H4 (cell line): ENCODE measurements around the gene SPTSSA. TPM values are rescaled to one million over a fixed set of nuclear protein-coding genes. Genes with fewer than 3 reads are reported as not detected.
"Not testable (repeated sequence)": the region's sequence is repeated elsewhere in the genome, so short reads cannot be mapped to it uniquely, and the experiment has no call there.

Experiments
- DNase-seq: peaks from one replicate; pipeline ENCODE4 v3.0.0-alpha.2; 2015; ENCODE audit warnings: low spot score
- total RNA-seq: library from RNA; depleted of rRNA; stranded (reverse); fragments of >200 nt; shearing (Covaris generic); gene quantifications from 2 replicates; pipeline ENCODE4 v1.2.3, GENCODE V29; 2014; rRNA removed

Gene SPTSSA, protein sequence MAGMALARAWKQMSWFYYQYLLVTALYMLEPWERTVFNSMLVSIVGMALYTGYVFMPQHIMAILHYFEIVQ
- 15.7 and 24.6 TPM in 2 replicates for total RNA-seq

GRCh38 chr14:34462132-34462893, at the start of gene SPTSSA:
Gene SPTSSA (minus strand): TSS chr14:34462240. CDS start chr14:34462207, 33 bp downstream.
- DNase-seq: peak; percentile 83

DNA sequence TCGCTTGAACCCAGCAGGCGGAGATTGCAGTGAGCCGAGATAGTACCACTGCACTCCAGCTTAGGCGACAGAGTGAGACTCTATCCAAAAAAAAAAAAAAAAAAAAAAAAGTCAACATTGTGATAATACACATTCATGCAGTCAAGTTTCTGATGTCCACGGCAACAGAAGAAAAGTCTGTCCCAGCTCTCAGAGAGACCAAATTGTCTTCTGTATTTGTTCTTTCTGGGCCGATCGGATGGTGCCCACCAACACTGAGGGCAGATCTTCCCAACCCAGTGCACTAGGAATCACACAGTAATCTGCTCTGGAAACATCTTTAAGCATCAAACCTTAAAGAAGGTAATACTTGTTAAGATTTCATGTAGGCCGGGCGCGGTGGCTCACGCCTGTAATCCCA, 45.8 kb upstream of the SPTSSA start:
- no peak for DNase-seq

DNA sequence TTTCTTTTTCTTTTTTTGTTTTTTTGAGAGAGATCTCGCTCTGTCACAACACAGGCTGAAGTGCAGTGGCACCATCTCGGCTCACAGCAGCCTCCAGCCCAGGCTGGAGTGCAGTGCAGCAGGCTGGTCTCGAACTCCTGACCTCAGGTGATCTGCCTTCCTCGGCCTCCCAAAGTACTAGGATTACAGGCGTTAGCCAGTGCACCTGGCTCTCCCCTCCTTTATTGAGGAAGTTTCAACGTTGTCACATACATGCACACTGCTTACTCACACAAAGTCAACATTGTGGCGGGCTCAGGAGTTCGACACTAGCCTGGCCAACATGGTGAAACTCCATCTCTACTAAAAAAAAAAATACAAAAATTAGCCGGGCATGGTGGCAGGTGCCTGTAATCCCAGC, 45.4 kb upstream of the SPTSSA start:
- DNase-seq: no peak

GRCh38 chr14:34505124-34505491, 43.1 kb upstream of the SPTSSA start:
- not testable (repeated sequence) for DNase-seq

DNA sequence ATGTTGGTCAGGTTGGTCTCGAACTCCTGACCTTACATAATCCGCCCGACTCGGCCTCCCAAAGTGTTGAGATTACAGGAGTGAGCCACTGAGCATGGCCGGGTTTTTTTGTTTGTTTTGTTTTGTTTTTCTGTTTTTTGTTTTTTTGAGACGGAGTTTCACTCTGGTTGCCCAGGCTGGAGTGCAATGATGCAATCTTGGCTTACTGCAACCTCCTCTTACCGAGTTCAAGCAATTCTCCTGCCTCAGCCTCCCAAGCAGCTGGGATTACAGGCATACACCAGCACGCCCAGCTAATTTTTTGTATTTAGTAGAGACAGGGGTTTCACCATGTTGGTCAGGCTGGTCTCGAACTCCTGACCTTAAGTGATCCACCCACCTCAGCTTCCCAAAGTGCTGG, 42.0 kb upstream of the SPTSSA start:
- DNase-seq: not testable (repeated sequence)

DNA sequence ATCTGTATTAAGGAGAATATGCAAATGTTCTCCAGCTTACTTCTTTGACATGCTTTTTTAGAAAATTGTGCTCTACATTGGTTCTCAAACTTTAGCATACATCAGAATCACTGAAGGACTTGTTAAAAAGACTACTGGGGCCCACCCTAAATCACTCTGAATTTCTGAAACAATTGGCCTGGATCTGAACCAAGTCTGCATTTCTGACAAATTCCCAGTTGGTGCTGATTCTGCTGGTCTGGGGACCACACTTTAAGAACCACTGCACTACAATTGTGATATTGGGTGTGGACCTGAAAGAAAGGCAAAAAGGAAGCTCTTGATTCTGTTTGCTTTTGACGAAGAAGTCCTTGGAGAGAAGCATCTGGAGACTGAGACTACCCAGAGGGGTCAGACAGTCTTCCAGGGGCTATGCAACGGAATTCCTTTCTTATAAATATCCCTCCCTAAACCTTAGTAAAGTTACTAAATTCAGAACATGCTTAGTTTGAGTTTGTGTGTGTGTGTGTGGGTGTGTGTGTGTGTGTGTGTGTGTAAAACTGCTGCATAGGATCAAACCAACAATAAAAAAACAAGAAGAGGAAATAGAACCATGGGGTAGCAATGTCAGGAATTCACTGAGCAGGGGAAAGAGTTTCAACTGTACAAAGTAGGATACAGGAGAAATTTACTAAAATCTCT, 40.6 kb upstream of the SPTSSA start:
- DNase-seq: no peak

DNA sequence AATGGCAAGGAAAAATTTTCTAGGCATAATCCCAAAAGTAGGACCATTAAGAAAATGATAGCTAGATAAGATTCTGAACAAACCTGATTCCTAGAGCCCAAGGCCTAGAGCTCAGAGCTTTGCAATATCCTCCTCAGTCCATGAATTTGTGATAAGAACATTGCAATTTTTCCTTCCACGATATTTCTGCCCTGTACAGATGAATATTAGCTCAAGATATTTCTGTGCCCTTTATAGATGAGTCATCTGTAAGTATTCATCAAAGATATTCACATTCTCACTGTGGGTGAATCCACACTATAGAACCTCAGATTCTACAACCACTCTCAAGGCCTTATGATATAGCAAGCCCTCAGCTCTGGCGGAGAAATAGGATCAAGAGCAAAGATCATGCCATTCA, 40.0 kb upstream of the SPTSSA start:
- DNase-seq: no peak

GRCh38 chr14:34501004-34501580, 39.1 kb upstream of the SPTSSA start:
- DNase-seq: no peak

DNA sequence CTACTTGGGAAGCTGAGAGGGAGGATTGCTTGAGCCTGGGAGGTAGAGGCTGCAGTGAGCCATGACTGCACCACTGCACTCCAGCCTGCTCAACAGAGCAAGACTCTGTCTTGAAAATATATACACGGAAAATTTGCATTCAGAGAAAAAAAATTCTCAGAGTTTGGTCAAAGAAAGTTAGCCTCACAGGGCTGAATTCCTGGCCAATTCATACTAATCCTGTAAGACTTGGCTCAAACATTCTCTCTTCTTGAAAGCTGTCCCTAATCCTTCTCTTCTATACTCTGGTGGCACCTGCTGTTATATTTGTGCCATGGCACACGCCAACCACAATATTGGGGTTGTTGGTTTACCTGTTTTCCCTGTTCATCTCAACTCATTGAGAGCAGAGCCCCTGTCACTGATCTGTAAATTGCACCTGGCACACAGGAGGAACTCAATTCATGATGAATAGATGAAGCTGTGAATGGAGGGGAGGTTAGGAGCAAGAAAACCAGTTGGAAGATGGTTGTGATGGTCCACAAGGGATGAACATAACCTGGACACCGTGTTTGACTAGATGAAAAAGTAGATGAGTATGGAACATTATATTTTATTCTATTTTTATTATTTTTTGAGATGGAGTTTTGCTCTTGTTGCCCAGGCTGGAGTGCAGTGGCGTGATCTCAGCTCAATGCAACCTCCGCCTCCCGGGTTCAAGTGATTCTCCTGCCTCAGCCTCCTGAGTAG, 36.8 kb upstream of the SPTSSA start:
- DNase-seq: peak; percentile 28

DNA sequence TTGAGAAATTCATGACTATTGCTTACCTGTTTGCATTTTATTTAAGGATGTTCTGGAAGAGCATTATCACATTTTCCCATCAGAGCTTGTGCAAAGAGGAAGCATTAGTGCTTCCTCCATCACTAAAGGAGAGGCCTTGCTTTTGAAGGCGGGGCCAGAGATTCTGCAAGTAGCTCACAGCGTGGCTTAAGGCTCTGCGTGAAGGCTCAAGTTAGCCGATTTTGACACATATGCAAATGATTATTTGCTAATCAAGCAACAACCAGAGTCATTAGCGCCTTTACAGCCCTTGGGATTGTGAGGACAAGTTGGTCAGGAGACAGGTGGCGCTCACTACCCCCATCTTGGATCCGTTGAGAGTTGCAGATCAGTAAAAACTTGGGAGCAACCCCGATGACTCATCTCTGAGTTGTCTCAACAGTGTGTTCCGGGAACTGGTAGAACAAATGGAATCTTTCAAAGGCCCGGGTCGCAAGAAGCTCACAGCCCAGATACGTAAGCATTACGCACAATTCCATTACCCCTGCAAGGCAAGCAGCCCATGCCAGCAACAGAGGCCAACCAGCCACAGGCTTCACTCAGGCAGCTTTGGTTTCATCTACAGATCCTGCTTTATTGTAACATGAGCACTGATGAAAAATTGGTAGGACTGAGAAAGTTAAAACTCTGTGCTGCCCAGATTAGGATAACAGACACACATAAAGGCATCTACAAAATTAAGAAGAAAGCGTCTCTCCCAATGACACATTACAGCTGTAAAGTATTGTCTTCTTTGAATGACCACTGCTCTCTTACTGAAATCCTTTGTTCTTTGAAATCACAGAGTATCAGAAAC, 34.9 kb upstream of the SPTSSA start:
- DNase-seq: peak; percentile 97

DNA sequence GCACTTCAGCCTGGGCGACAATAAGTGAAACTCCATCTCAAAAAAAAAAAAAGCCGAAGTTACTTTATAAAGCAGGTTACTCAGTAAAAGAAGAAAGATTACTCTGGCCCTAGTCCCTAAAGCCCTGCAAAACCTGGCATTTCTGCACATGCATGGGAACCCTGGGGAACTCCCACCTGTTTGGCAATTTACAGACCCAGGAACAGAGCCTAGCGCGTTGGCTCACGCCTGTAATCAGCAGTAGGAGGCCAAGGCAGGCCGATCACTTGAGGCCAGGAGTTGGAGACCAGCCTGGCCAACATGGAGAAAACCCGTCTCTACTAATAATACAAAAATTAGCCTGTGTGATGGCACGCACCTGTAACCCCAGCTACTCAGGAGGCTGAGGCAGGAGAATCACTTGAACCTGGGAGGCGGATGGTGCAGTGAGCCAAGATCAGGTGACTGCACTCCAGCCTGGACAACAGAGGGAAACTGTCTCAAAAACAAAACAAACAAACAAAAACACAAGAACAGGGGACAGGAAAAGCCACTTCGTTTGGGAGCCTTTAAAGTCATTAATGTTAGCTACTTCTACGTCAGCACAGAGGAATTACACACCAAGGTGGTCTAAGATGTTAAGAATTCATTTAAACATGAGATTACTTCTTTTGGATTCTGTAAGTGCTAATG, 34.1 kb upstream of the SPTSSA start:
- no peak for DNase-seq

- no peak for DNase-seq
These were observed 27.3 kb upstream of the SPTSSA start for GRCh38 chr14:34489324-34489723.

DNA sequence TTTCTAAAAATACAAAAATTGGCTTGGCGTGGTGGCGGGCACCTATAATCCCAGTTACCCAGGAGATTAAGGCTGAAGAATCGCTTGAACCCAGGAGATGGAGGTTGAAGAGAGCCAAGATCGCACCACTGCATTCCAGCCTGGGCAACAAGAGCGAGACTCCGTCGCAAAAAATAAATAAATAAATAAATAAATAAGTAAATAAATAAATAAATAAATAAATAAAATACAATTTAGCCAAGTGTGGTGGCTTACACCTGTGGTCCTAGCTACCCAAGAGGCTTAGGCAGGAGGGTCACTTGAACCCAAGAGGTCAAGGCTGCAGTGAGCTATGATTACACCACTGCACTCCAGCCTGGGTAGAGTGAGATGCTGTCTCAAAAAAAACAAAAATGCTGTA, 26.5 kb upstream of the SPTSSA start:
- no peak for DNase-seq

- DNase-seq: no peak
These were observed 22.7 kb upstream of the SPTSSA start for GRCh38 chr14:34484726-34485125.

- no peak for DNase-seq
These were observed 20.4 kb upstream of the SPTSSA start for GRCh38 chr14:34482463-34482862.

DNA sequence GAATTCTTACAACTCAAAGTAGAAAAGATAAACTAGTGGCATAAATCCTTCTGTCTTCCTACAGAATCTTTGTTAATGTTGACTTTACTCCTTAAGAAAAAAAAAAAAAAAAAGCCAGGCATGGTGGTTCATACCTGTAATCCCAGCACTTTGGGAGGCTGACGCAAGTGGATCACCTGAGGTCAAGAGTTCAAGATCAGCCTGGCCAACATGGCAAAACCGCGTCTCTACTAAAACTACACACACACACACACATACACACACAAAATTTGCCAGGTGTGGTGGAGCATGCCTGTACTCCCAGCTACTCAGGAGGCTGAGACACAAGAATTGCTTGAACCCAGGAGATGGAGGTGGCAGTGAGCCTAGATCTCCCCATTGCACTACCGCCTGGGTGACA, 17.7 kb upstream of the SPTSSA start:
- DNase-seq: no peak

DNA sequence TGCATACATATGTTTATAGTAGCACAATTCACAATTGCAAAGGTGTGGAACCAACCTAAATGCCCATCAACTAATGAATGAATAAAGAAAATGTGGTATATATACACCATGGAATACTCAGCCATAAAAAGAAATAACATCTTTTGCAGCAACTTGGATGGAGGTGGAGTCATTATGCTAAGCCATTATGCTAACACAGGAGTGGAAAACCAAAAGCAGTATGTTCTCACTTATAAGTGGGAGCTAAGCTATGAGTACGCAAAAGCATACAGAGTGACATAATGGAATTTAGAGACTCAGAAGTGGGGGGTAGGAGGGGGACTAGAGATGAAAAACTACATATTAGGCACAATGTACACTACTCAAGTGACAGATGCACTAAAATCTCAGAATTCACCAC, 16.2 kb upstream of the SPTSSA start:
- DNase-seq: no peak

DNA sequence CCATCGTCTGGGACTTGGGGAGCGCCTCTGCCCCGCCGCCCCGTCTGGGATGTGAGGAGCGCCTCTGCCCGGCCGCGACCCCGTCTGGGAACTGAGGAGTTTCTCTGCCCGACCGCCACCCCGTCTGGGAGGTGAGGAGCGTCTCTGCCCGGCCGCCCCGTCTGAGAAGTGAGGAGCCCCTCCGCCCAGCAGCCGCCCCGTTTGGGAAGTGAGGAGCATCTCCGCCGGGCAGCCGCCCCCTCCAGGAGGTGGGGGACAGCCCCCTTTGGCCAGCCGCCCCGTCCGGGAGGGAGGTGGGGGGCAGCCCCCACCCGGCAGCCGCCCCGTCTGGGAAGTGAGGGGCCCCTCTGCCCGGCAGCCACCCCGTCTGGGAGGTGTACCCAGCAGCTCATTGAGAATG, 14.0 kb upstream of the SPTSSA start:
- not testable (repeated sequence) for DNase-seq

GRCh38 chr14:34475163-34475562, 13.1 kb upstream of the SPTSSA start:
- DNase-seq: no peak

- no peak for DNase-seq
These were observed 12.2 kb upstream of the SPTSSA start for GRCh38 chr14:34474187-34474679.
